ENCODE results near the gene OR10H2.

Gene OR10H2

DNA sequence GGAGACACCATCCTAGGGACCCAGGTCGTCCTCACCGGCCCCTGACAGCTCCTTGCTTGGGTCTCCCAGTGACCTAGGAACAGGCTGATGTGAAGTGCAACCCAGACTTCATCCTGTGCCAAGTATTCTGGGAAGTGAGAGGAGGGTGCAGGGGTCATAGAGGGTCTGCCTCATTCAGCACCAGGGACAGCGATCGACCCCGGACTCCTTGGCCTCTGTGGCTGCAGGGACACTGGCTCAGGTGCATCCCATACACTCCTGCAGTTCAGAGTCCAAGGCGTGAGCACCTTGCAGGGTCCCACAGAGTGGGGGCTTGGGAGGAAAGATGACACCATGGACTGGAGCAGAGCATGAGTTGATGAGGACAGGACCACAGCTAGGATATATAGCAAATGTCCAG lies 10.0 kb upstream of the OR10H2 start:
- H3K9ac ChIP-seq (ENCODE audit: low read length) = no peak overlapping the region
- no peaks in the 10 kb centered on the region for H3K4me1 ChIP-seq (ENCODE audit: control insufficient read depth, insufficient read depth, low read length)
- H3K36me3 ChIP-seq (ENCODE audit: control insufficient read depth, insufficient read depth, low read length, severe bottlenecking) = no peaks in the 10 kb centered on the region
- peaks cover 11% of the 10 kb centered on the region for H3K9me3 ChIP-seq (ENCODE audit: control insufficient read depth, low read length)
- no peaks in the 10 kb centered on the region for H3K27me3 ChIP-seq (replicated peaks; ENCODE audit: control insufficient read depth, insufficient read depth, low read length)
- no peak overlapping the region for H3K4me3 ChIP-seq (ENCODE audit: low read length)
- DNase-seq (ENCODE audit: low read depth) = no peak

DNA sequence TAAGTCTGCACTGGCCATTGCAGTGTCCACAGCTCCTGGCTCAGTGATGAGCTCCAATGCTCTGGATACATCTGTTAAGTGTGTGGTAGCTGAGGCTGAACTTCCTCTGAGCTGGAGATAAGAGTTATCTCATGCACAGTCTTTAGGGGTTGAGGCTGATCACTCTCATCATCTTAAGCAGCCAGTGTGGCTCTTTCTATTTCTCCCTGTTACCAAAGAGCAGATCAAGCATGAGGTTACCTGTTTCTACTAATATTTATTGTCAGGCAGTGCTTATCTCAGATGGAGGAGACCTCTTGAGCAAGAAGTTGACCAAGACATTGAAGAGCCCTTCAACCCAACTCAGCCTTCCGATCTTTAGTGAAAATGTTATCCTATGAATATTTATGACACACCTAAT lies 6.6 kb upstream of the OR10H2 start:
- Histone ChIP-seq H3K36me3 (ENCODE audit: control insufficient read depth, insufficient read depth, low read length, severe bottlenecking) (no peaks in the 10 kb centered on the region), H3K4me1 (ENCODE audit: control insufficient read depth, insufficient read depth, low read length) (no peaks in the 10 kb centered on the region), H3K9me3 (ENCODE audit: control insufficient read depth, low read length) (peaks cover 11% of the 10 kb centered on the region), H3K27me3 (replicated peaks; ENCODE audit: control insufficient read depth, insufficient read depth, low read length) (no peaks in the 10 kb centered on the region), H3K9ac (ENCODE audit: low read length) (no peak overlapping the region), H3K4me3 (ENCODE audit: low read length) (no peak overlapping the region)
- DNase-seq (ENCODE audit: low read depth) = no peak

DNA sequence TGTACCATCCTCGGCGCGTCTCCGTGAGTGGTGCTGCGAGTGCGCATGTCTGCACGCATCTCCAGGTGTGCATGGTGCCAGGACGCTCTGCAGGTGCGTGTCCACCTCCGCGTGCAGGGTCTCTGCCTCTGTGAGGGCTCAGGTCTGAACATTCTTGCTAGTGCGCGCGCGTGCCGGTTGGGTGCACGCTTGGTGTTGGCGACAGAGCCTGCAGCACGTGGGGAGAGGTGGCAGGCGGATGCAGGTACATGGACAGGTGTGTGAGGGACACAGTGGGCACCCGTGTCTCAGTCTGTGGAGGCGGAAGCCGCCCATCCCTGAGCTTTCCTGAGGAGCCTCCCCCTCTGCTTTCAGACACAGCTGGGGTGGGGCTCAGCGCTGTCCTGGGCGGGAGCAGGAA lies 4.9 kb upstream of the OR10H2 start:
- no peak overlapping the region for H3K9ac ChIP-seq (ENCODE audit: low read length)
- H3K4me1 ChIP-seq (ENCODE audit: control insufficient read depth, insufficient read depth, low read length) = no peaks in the 10 kb centered on the region
- H3K9me3 ChIP-seq (ENCODE audit: control insufficient read depth, low read length) = peaks cover 11% of the 10 kb centered on the region
- H3K4me3 ChIP-seq (ENCODE audit: low read length) = no peak overlapping the region
- no peaks in the 10 kb centered on the region for H3K36me3 ChIP-seq (ENCODE audit: control insufficient read depth, insufficient read depth, low read length, severe bottlenecking)
- no peak for DNase-seq (ENCODE audit: low read depth)
- H3K27me3 ChIP-seq (replicated peaks; ENCODE audit: control insufficient read depth, insufficient read depth, low read length) = no peaks in the 10 kb centered on the region

DNA sequence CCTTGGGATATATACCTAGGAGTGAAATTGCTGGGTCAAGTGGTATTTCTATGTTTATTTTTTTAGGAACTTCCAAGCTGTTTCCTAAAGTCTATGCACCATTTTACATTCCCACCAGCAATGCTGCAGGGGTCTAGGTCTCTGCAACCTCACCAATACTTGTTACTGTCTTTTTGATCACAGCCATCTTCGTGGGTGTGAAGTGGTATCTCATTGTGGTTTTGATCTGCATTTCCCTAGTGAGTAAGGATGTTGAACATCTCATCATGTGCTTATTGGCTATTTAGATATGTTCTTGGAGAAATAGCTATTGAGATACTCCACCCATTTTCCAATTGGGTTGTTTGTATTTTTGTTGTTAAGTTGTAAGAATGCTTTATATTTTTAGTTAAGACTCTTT lies 2.7 kb downstream of the OR10H2 start:
- H3K9ac ChIP-seq (ENCODE audit: low read length) = no peak overlapping the region
- no peaks in the 10 kb centered on the region for H3K4me1 ChIP-seq (ENCODE audit: control insufficient read depth, insufficient read depth, low read length)
- H3K27me3 ChIP-seq (replicated peaks; ENCODE audit: control insufficient read depth, insufficient read depth, low read length) = no peaks in the 10 kb centered on the region
- no peaks in the 10 kb centered on the region for H3K36me3 ChIP-seq (ENCODE audit: control insufficient read depth, insufficient read depth, low read length, severe bottlenecking)
- no peaks in the 10 kb centered on the region for H3K9me3 ChIP-seq (ENCODE audit: control insufficient read depth, low read length)
- H3K4me3 ChIP-seq (ENCODE audit: low read length) = no peak overlapping the region
- no peak for DNase-seq (ENCODE audit: low read depth)

DNA sequence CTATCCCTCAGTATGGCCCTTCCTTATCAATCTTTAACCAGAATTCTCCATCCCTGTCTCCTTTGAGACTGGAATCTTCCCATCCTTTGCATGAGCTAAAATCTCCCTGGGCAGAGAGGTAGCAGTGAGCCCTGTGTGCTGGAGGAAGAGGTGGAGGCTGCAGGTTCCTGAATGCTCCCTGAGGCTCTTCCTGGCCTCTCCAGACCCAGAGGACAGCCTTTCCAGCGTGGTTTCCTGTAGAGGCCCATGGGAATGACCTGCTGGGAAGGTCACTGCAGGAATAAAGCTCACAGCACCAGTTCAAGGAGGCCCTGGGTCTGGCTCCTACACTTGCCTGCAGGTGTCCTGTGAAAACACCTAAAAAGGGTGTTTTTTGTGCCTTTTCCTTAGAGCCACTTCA lies 4.6 kb downstream of the OR10H2 start:
- DNase-seq (ENCODE audit: low read depth) = no peak
- no peak overlapping the region for H3K4me3 ChIP-seq (ENCODE audit: low read length)
- H3K9ac ChIP-seq (ENCODE audit: low read length) = no peak overlapping the region
- no peaks in the 10 kb centered on the region for H3K4me1 ChIP-seq (ENCODE audit: control insufficient read depth, insufficient read depth, low read length)
- H3K27me3 ChIP-seq (replicated peaks; ENCODE audit: control insufficient read depth, insufficient read depth, low read length) = no peaks in the 10 kb centered on the region
- H3K9me3 ChIP-seq (ENCODE audit: control insufficient read depth, low read length) = no peaks in the 10 kb centered on the region
- H3K36me3 ChIP-seq (ENCODE audit: control insufficient read depth, insufficient read depth, low read length, severe bottlenecking) = no peaks in the 10 kb centered on the region

DNA sequence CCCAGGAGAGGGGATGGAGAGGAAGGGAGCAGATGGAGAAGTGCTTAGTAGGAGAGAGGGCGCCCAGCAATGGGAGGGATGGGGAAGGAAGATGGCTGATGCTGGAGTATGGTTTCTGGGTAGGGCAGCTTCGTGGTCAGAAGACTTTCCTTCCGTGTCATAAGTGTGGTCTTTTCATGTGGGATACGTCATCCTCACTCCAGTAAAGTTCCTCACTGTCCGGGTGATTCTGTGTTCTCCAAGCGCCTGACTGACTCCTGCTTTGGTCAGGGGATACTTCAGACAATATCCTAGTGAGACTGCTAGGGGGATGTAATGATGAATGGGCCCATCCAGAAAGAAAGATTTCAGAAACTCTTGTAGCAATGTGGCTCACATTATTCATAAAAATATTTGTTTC lies 6.1 kb downstream of the OR10H2 start:
- Histone ChIP-seq H3K27me3 (replicated peaks; ENCODE audit: control insufficient read depth, insufficient read depth, low read length) (no peaks in the 10 kb centered on the region), H3K9ac (ENCODE audit: low read length) (no peak overlapping the region), H3K4me3 (ENCODE audit: low read length) (no peak overlapping the region), H3K9me3 (ENCODE audit: control insufficient read depth, low read length) (no peaks in the 10 kb centered on the region), H3K4me1 (ENCODE audit: control insufficient read depth, insufficient read depth, low read length) (no peaks in the 10 kb centered on the region), H3K36me3 (ENCODE audit: control insufficient read depth, insufficient read depth, low read length, severe bottlenecking) (no peaks in the 10 kb centered on the region)
- DNase-seq (ENCODE audit: low read depth) = no peak

DNA sequence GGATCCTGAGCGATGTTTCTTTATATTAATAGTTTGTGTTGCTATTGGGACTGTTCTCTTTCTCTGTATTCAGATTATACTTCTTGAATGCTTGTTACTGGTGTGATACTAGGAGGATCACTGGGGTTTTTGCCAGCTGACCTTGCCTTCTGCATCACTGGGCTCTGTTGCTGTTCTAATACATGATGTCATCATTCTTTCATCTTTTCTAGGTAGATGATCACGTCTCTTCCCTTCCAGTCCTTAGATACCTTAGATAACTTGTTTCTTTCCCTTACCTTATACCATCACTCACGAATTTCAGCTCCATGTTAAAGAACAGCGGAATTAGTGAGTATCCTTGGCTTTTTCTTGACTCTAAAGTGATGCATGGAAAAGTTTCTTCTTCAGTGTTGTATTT lies 9.9 kb downstream of the OR10H2 start, which contains the start of gene OR10H3:
Gene OR10H3, plus strand, starts transcription at position 264 of the 400 bp plus-strand sequence. CDS start 3,408 bp downstream, outside the sequence.
- no peaks in the 10 kb centered on the region for H3K4me1 ChIP-seq (ENCODE audit: control insufficient read depth, insufficient read depth, low read length)
- DNase-seq (ENCODE audit: low read depth) = no peak
- H3K4me3 ChIP-seq (ENCODE audit: low read length) = no peak within 1 kb of the TSS
- no peak within 1 kb of the TSS for H3K9ac ChIP-seq (ENCODE audit: low read length)
- H3K9me3 ChIP-seq (ENCODE audit: control insufficient read depth, low read length) = peaks cover 7% of the 10 kb centered on the region
- no peaks in the 10 kb centered on the region for H3K36me3 ChIP-seq (ENCODE audit: control insufficient read depth, insufficient read depth, low read length, severe bottlenecking)
- H3K27me3 ChIP-seq (replicated peaks; ENCODE audit: control insufficient read depth, insufficient read depth, low read length) = no peaks in the 10 kb centered on the region

DNA sequence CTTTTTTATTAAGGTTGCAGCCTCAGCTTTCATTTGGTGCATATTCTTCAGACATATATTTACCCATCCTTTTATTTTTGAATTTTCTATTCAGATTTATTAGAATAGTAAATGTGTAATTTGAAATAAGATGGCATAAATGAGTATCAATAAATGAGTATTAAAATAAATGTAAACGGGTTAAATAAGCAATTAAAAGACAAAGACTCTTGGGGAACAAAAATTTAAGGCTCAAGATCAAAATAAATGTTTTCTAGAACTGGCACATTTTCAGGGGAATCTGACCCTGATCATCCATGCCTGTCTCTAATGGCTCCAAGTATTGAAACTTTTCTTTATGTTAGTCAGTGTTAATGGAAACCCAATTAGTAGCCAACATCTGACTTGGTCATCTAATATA lies 13.0 kb downstream of the OR10H2 start:
- H3K36me3 ChIP-seq (ENCODE audit: control insufficient read depth, insufficient read depth, low read length, severe bottlenecking) = no peaks in the 10 kb centered on the region
- no peaks in the 10 kb centered on the region for H3K27me3 ChIP-seq (replicated peaks; ENCODE audit: control insufficient read depth, insufficient read depth, low read length)
- peaks cover 7% of the 10 kb centered on the region for H3K9me3 ChIP-seq (ENCODE audit: control insufficient read depth, low read length)
- H3K4me3 ChIP-seq (ENCODE audit: low read length) = no peak overlapping the region
- H3K9ac ChIP-seq (ENCODE audit: low read length) = no peak overlapping the region
- no peak for DNase-seq (ENCODE audit: low read depth)
- no peaks in the 10 kb centered on the region for H3K4me1 ChIP-seq (ENCODE audit: control insufficient read depth, insufficient read depth, low read length)

DNA sequence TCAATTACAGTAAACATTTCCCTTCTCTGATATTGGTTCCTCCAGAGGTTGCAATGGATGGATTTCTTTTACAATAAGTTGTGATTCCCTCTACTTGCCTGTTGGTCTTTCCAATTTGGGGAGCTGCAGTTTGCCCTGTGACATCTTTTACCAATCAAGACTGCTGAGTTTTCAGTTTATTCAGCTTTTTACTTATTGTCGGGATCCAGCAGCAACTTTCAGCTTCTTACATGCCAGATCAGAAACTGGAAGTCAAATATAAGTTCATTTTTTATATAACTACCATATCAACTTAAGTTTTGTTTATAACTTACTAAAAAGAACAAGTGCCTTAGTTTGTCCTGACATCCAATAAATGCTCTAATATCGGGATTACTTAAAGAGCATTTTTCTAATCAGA lies 20.4 kb downstream of the OR10H2 start:
- peaks cover 10% of the 10 kb centered on the region for H3K9me3 ChIP-seq (ENCODE audit: control insufficient read depth, low read length)
- no peaks in the 10 kb centered on the region for H3K27me3 ChIP-seq (replicated peaks; ENCODE audit: control insufficient read depth, insufficient read depth, low read length)
- H3K4me3 ChIP-seq (ENCODE audit: low read length) = no peak overlapping the region
- H3K4me1 ChIP-seq (ENCODE audit: control insufficient read depth, insufficient read depth, low read length) = no peaks in the 10 kb centered on the region
- H3K36me3 ChIP-seq (ENCODE audit: control insufficient read depth, insufficient read depth, low read length, severe bottlenecking) = no peaks in the 10 kb centered on the region
- no peak overlapping the region for H3K9ac ChIP-seq (ENCODE audit: low read length)
- DNase-seq (ENCODE audit: low read depth) = no peak

DNA sequence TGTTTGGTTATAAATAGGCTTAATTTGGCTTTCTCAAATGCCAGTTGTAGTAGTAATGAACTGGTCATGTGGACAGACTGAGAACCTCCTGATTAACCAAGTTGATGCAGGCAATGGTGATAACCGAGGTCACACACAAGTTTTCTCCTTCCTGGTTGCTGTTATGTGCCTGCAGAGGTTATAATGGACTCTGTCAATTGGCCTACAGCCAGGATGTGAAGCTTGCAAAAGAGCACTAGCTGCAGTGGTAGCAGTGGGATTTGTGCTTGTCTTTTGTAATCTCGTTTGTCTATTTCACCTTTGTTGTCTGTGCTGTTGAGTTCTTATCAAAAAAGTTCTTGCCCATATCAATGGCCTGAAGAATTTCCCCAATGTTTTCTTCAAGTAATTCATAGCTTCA lies 30.6 kb downstream of the OR10H2 start:
- Histone ChIP-seq H3K4me3 (ENCODE audit: low read length) (no peak overlapping the region), H3K4me1 (ENCODE audit: control insufficient read depth, insufficient read depth, low read length) (no peaks in the 10 kb centered on the region), H3K9ac (ENCODE audit: low read length) (no peak overlapping the region), H3K27me3 (replicated peaks; ENCODE audit: control insufficient read depth, insufficient read depth, low read length) (no peaks in the 10 kb centered on the region), H3K36me3 (ENCODE audit: control insufficient read depth, insufficient read depth, low read length, severe bottlenecking) (no peaks in the 10 kb centered on the region), H3K9me3 (ENCODE audit: control insufficient read depth, low read length) (peaks cover 3% of the 10 kb centered on the region)
- no peak for DNase-seq (ENCODE audit: low read depth)

DNA sequence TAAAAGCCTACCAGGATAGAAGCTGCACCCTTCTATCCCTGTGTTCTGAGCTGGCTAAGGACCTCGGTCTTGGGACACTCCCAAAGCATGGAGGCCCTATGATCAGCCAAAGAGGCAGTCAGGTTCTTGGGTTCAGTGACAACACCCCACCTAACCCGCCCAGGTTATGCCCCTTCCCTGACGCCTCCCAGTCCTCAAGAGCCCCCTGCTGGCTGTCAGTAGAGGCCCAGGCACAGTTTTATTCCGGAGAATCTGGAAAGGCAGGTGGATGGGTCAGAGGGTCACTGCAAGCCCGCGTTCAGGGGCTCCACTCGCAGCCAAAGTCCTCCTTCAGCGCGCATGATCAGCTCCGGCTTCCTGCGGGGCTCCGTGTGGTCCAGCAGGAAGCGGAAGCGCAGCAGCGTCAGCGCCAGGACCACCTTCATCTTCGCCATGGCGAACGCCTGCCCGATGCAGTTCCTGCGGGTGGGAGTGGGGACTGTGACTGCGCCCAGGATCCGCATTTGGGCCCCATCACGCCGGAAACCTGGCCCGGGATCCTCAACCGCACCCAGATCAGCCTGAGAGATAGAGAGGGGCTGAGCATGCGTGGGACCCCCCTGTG lies 32.2 kb downstream of the OR10H2 start:
- H3K27me3 ChIP-seq (replicated peaks; ENCODE audit: control insufficient read depth, insufficient read depth, low read length) = no peaks in the 10 kb centered on the region
- H3K4me3 ChIP-seq (ENCODE audit: low read length) = no peak overlapping the region
- H3K36me3 ChIP-seq (ENCODE audit: control insufficient read depth, insufficient read depth, low read length, severe bottlenecking) = no peaks in the 10 kb centered on the region
- no peak overlapping the region for H3K9ac ChIP-seq (ENCODE audit: low read length)
- peaks cover 3% of the 10 kb centered on the region for H3K9me3 ChIP-seq (ENCODE audit: control insufficient read depth, low read length)
- H3K4me1 ChIP-seq (ENCODE audit: control insufficient read depth, insufficient read depth, low read length) = no peaks in the 10 kb centered on the region
- DNase-seq (ENCODE audit: low read depth) = no peak

DNA sequence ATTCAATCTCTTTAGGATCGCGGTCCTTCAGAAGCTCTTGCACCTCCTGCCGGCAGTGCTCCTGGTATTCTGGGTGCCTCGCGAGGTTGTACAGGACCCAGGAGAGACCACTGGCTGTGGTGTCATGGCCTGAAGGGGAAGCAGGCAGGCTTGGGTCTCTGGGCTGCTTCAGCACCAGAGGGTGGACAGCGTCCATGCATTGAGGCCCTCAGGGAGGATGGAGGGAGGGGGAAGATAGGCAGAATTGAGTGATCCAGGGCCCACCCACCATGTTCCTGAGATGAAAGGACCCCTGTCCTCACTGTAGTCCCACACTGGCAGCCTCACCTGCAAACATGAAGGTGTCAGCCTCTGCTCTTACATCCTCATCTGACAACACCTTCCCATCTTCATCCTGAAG lies 41.8 kb downstream of the OR10H2 start:
- Histone ChIP-seq H3K36me3 (ENCODE audit: control insufficient read depth, insufficient read depth, low read length, severe bottlenecking) (no peaks in the 10 kb centered on the region), H3K4me3 (ENCODE audit: low read length) (no peak overlapping the region), H3K27me3 (replicated peaks; ENCODE audit: control insufficient read depth, insufficient read depth, low read length) (no peaks in the 10 kb centered on the region), H3K9ac (ENCODE audit: low read length) (no peak overlapping the region), H3K4me1 (ENCODE audit: control insufficient read depth, insufficient read depth, low read length) (no peaks in the 10 kb centered on the region), H3K9me3 (ENCODE audit: control insufficient read depth, low read length) (peaks cover 18% of the 10 kb centered on the region)
- no peak for DNase-seq (ENCODE audit: low read depth)
